Esophagus (tissue), 2 donors: ENCODE measurements around the gene SLC24A3. TPM values are rescaled to one million over a fixed set of nuclear protein-coding genes. Genes with fewer than 3 reads are reported as not detected.

Source experiments
- H3K27ac ChIP-seq, 2 donors: one replicate each; pipeline ENCODE4 v1.5.1; 2013; ENCODE audit warnings: low read depth in 2 of 2, mild to moderate bottlenecking in 2 of 2, inconsistent platforms in 1 of 2, low read length in 1 of 2, moderate library complexity in 1 of 2
- H3K27me3 ChIP-seq, 2 donors: one replicate each; pipeline ENCODE4 v1.6.1; 2013; ENCODE audit warnings: low read length in 2 of 2, control low read depth in 1 of 2, mild to moderate bottlenecking in 1 of 2; ENCODE audit not compliant: insufficient read depth in 2 of 2, control insufficient read depth in 1 of 2
- H3K36me3 ChIP-seq, 2 donors: one replicate each; pipeline ENCODE4 v1.6.1; 2013; ENCODE audit warnings: low read length in 1 of 2; ENCODE audit not compliant: control insufficient read depth in 2 of 2, insufficient read depth in 2 of 2
- H3K4me1 ChIP-seq, 2 donors: one replicate each; pipeline ENCODE4 v1.6.1; 2013; ENCODE audit warnings: low read length in 1 of 2; ENCODE audit not compliant: control insufficient read depth in 2 of 2, insufficient read depth in 2 of 2
- H3K4me3 ChIP-seq, 2 donors: one replicate each; pipeline ENCODE4 v1.5.1; 2013; ENCODE audit warnings: low read length in 2 of 2, mild to moderate bottlenecking in 2 of 2, low read depth in 1 of 2, moderate library complexity in 1 of 2
- H3K9me3 ChIP-seq, 2 donors: one replicate each; pipeline ENCODE4 v1.6.1; 2013; ENCODE audit warnings: mild to moderate bottlenecking in 2 of 2, low read depth in 1 of 2, low read length in 1 of 2, moderate library complexity in 1 of 2; ENCODE audit not compliant: control insufficient read depth in 2 of 2, insufficient read depth in 1 of 2
- WGBS, 2 donors: extraction: QIAGEN DNeasy Blood & Tissue Kit; methylation state at CpG; one replicate each; pipeline ENCODE4 v1.1.7; 2013; 5-methylcytosine and 5-hydroxymethylcytosine counted together
- polyA plus RNA-seq, 2 donors: library from polyadenylated mRNA; stranded (reverse); fragments of 200-250 nt; gene quantifications; one replicate each; pipeline ENCODE4 v1.2.3, GENCODE V29; 2013
- donor health status: healthy with polysubstance abuse.
- donor health status: Bipolar disorder and iron deficiency.

SLC24A3 gene
- polyA plus RNA-seq, 2 donors: 6.5 to 7.3 TPM

DNA sequence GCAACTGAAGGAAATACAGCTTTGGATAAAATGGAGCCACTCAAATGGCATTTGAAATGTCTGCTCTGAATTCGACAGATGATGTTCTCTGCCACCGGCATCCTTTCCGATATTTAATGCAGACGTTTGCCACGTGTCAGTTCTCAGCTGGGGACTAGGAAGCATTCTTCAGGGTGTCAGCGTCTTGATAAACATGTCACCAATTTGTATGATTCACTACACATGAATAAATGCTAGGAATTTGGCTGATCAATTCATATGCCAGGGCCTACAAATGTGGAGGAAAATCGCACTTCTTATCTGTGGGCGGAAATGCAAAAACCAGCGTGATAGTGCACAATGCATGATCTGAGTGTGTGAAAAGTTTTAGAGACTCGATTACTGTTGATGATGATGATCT is 169.5 kb downstream of the SLC24A3 start:
- H3K9me3 ChIP-seq: no peaks in the 10 kb centered on the region
- no peaks in the 10 kb centered on the region for H3K36me3 ChIP-seq
- no peak overlapping the region for H3K4me3 ChIP-seq
- WGBS, 2 donors: 76 to 80% methylated on average over 10 of the region's 10 CpGs
- H3K27me3 ChIP-seq: no peaks in the 10 kb centered on the region
- no peak overlapping the region for H3K27ac ChIP-seq
- no peaks in the 10 kb centered on the region for H3K4me1 ChIP-seq

DNA sequence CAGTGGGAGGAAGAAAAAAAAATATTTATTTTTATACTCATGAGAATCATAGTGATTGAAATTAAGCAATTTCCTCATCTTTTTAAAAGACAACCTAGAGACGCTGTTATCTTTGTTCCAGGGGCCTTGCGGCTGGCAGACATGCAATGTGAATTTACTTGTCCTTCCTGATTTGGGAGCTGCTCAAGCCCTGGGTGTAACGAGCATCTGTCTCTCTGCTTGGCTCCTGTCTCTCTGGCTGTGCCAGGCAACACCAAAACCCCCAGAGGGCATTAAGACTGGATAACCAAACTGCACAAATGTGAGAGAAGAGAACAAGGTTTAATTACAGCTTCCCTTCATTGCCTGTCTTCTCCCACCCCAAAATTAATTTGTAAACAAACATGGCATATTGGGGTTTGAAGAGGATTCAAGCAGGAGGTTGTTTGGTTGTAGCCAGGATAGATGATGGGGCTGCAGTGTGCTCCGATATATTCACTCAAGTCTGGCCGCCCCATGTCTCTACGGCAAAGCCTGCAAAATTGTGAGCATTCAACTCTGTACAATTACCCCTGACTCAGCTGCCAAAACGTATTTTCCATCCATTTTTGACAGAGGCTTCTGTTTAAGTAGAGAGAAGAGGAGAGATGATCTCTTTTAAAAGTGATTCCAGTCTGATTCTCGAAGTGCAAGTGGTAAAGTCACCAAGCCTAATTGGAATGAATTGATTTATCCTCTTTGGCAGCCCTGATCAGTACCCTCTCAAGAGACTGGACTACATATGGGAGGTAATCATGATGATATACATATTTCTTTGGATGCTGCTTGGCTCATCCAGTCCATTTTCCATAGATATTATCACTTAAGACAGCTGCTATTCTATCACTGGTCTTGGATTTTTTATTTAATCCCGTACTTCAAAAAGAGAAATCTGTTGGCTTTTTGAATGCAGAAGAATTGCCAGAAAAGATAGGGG is 170.2 kb downstream of the SLC24A3 start:
- Histone ChIP-seq H3K4me1 (no peaks in the 10 kb centered on the region), H3K4me3 (no peak overlapping the region), H3K27me3 (no peaks in the 10 kb centered on the region), H3K9me3 (no peaks in the 10 kb centered on the region), H3K36me3 (no peaks in the 10 kb centered on the region), H3K27ac (no peak overlapping the region)
- whole genome bisulfite sequencing, 2 donors: 57 to 64% methylated on average over 9 of the region's 9 CpGs

DNA sequence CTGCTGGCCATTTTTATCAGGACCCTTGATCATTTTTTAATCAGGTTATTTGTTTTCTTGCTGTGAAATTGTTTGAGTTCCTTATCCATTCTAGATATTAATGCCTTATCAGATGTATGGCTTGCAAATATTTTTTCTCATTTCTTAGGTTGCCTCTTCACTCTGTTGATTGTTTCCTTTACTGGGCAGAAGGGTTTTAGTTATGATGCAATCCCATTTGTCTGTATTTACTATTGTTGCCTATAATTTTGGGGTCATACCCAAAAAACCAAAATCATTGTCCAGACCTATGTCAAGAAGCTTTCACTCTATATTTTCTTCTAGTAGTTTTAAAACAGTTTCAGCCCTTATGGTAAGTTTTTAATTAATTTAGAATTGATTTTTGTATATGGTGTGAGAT is 172.5 kb downstream of the SLC24A3 start:
- Histone ChIP-seq H3K27me3 (no peaks in the 10 kb centered on the region), H3K36me3 (no peaks in the 10 kb centered on the region)

DNA sequence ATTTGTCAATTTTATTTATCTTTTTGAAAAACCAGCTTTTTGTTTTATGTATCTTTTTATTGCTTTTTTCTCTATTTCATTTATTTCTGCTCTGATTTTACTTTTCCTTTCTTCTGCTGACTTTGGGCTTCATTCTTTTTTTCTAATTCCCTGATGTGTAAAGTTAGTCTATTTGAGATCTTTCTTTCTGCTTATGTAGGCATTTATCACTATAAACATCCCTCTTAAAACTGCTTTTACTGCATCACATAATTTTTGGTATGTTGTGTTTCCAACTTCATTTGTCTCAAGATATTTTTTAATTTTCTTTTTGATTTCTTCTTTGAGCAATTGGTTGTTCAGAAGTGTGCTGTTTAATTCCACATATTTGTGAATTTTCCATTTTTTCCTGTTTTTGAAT is 174.8 kb downstream of the SLC24A3 start:
- H3K36me3 ChIP-seq: no peaks in the 10 kb centered on the region
- H3K9me3 ChIP-seq: no peaks in the 10 kb centered on the region
- H3K4me3 ChIP-seq: no peak overlapping the region
- no peaks in the 10 kb centered on the region for H3K27me3 ChIP-seq
- H3K4me1 ChIP-seq: no peaks in the 10 kb centered on the region
- H3K27ac ChIP-seq: no peak overlapping the region

More for the DNA sequence above, 172.5 kb downstream of the SLC24A3 start:
- no peak overlapping the region for H3K4me3 ChIP-seq
- H3K9me3 ChIP-seq: no peaks in the 10 kb centered on the region
- no peaks in the 10 kb centered on the region for H3K4me1 ChIP-seq
- H3K27ac ChIP-seq: no peak overlapping the region

DNA sequence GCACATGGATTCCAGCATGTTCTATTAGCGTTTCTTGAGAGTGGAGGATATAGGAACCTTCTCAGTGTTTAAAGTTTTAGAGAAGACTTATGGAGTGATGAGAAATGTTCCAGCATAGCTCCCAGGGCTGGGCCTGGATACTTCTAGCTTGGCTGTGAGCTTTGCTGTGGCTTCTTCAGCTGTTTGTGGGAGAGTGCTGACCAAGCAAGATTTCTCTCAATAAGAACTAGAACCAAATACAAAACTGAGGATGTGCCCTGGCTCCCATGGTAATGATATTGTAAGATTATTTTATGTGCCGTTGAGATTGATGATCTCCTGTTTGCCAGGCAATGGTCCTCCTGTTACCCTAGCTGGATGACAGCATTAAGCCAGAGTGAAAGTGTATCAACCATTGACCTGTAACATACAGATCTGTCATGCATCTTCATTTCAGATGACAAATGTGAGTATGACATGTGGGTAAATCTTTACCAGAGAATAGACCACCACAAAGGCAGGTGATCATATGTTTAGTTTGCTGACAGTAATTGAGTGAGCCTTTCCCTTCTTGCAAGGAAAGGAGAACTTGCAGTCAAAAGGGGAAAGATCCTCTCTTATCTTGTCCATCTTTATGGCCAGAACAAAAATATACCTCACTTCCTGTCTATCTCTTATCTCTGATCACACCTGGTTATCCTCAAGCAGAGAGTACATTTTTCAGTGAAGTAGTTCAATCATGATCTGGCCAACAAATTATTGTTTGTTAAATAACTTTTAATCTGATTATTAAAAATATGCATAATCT is 180.1 kb downstream of the SLC24A3 start:
- 89 to 91% methylated on average over 2 of the region's 2 CpGs for WGBS, 2 donors
- Histone ChIP-seq H3K9me3 (no peaks in the 10 kb centered on the region), H3K27ac (no peak overlapping the region), H3K27me3 (no peaks in the 10 kb centered on the region), H3K4me1 (no peaks in the 10 kb centered on the region), H3K36me3 (no peaks in the 10 kb centered on the region), H3K4me3 (no peak overlapping the region)

DNA sequence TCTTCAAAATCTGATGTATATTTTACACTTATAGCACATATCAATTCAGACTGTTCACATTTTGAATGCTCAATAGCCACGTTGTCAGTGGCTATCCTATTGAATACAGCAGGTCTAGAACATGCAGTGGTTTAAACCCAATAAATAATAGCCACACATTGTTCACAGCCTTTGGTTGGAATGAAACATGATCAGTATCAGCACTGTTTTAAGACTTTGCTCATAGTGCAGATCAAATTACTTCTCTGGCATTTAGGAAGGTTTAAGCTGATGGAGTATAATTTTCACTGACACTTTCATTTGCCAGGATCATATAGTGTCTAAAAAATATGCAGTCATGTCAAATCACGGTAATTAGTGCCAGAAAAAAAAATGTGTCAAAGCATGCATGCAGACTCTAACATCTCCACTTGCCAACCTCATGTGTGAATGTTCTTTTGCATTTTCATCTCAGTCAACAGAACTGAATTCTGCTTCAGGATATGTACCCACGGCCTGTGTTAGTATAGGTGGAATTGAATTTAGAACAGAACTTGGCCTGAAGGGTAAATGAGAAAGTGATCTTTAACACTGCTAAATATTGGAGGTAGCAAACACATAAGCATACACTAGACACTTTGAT is 184.1 kb downstream of the SLC24A3 start:
- Histone ChIP-seq H3K9me3 (no peaks in the 10 kb centered on the region), H3K4me3 (no peak overlapping the region)
- WGBS, 2 donors: 36% methylated on average over 3 of the region's 3 CpGs

DNA sequence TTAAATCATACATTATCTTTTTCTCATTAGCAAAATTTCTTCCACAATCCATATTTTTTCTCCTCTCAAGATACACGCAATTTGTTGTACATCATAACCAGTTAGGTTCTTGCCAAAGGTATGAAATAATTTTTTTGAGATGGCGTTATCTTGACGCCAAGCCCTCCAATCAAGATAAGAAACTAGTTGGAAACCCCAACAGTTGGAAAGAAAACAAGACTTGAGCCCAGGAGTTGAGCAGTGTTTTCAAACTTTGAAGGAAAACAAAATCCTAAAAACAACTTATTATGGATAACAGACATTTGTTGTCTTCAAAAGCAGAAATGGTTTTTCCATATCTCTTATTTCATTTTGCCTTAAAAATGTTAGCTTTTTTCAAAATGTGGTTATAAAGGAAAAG is 184.8 kb downstream of the SLC24A3 start:
- no peaks in the 10 kb centered on the region for H3K4me1 ChIP-seq
- no peak overlapping the region for H3K27ac ChIP-seq
- no peak overlapping the region for H3K4me3 ChIP-seq
- H3K36me3 ChIP-seq: no peaks in the 10 kb centered on the region
- H3K27me3 ChIP-seq: no peaks in the 10 kb centered on the region
- WGBS, 2 donors: 71% methylated on average over 3 of the region's 3 CpGs
- no peaks in the 10 kb centered on the region for H3K9me3 ChIP-seq

More for the DNA sequence above, 184.1 kb downstream of the SLC24A3 start:
- H3K27ac ChIP-seq: no peak overlapping the region
- H3K36me3 ChIP-seq: no peaks in the 10 kb centered on the region
- no peaks in the 10 kb centered on the region for H3K4me1 ChIP-seq
- no peaks in the 10 kb centered on the region for H3K27me3 ChIP-seq

DNA sequence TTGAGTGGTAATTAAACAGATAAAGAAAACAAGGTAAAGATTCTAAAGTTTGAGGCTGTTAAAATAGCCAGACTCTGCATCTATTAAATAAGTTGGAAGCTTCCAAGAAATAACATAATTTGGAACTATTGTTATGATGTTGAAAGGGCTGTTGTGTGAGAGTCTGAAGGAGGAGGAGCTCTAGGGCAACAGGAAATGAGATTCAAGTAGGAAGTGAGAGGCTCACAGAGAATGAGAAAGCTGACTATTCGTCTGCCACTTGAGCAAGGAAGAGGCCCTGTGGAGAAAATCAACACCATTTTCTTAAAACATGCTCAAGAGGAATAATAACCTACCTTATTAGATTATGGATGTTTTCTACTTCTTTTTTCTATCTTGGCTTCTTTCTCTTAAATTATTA is 185.2 kb downstream of the SLC24A3 start:
- no peaks in the 10 kb centered on the region for H3K27me3 ChIP-seq
- no peak overlapping the region for H3K4me3 ChIP-seq
- H3K36me3 ChIP-seq: no peaks in the 10 kb centered on the region
- 45 to 56% methylated on average over 1 of the region's 1 CpG for WGBS, 2 donors
- no peaks in the 10 kb centered on the region for H3K9me3 ChIP-seq
- H3K27ac ChIP-seq: no peak overlapping the region
- no peaks in the 10 kb centered on the region for H3K4me1 ChIP-seq

DNA sequence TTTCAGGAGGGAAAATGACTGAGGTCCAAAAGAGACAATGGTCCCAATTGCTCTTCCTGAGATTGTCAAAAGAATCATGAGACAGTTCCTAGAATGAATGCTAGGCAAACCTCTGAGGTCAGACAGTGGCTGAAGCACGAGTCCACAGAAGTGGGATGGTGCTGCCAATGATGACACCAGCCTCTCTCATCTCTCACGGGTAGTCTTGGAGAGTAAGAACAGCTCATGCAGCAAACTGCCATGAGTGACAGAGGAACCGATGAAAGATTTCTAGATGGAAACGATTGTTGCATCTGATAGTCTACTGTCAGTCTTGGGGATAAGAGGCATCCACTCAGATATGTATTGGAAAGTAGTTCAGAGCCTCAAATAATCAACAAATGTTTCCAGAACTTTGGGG is 188.7 kb downstream of the SLC24A3 start:
- H3K4me1 ChIP-seq: no peaks in the 10 kb centered on the region
- no peak overlapping the region for H3K27ac ChIP-seq
- H3K36me3 ChIP-seq: no peaks in the 10 kb centered on the region
- 73 to 75% methylated on average over 4 of the region's 4 CpGs for WGBS, 2 donors
- H3K4me3 ChIP-seq: no peak overlapping the region
- H3K27me3 ChIP-seq: no peaks in the 10 kb centered on the region
- H3K9me3 ChIP-seq: no peaks in the 10 kb centered on the region
